HepG2 (cell line): ENCODE data around the gene IFIT1. TPM values are rescaled to one million over a fixed set of nuclear protein-coding genes. Genes with fewer than 3 reads are reported as not detected.
A peak's percentile ranks its signal among the peaks of the same experiment; 100 is the strongest.

Source experiments
- E2F2 ChIP-seq: sonication (generic); formaldehyde crosslinking; IDR thresholded peaks from 2 replicates; pipeline ENCODE4 v1.4.0; 2020; ENCODE audit warnings: missing genetic modification reagents, borderline replicate concordance
- FOXA1 ChIP-seq, 2 experiments: fragments of 450-650 bp in 1 of 2; sonication (generic) in 1 of 2; formaldehyde crosslinking in 1 of 2; IDR thresholded peaks; 2 replicates each; pipeline versions ENCODE4 v1.4.0 to v1.6.1; 2016 to 2020; ENCODE audit warnings: missing genetic modification reagents in 1 of 2
- HNRNPUL1 ChIP-seq: fragments of 200-400 bp; formaldehyde crosslinking; IDR thresholded peaks from 2 replicates; pipeline ENCODE4 v1.6.1; 2017; ENCODE audit warnings: low read depth, mild to moderate bottlenecking, low read length, moderate library complexity
- MBD4 ChIP-seq: IDR thresholded peaks from 2 replicates; pipeline ENCODE4 v1.6.1; 2012; ENCODE audit warnings: low read length, inconsistent platforms, borderline replicate concordance
- MIER2 ChIP-seq: IDR thresholded peaks from 2 replicates; pipeline ENCODE4 v1.6.1; 2016; ENCODE audit warnings: missing biosample characterization, missing genetic modification reagents
- MLXIP ChIP-seq: sonication (generic); formaldehyde crosslinking; IDR thresholded peaks from 2 replicates; pipeline ENCODE4 v1.9.0; 2021; ENCODE audit warnings: missing genetic modification reagents, borderline replicate concordance
- MXI1 ChIP-seq: IDR thresholded peaks from 3 replicates; pipeline ENCODE4 v1.6.1; 2012; ENCODE audit warnings: low read depth, low read length, inconsistent platforms, borderline replicate concordance
- MYC ChIP-seq: sonication (generic); formaldehyde crosslinking; IDR thresholded peaks from 2 replicates; pipeline ENCODE4 v1.9.0; 2021; ENCODE audit warnings: missing genetic modification reagents, borderline replicate concordance
- NCOA5 ChIP-seq: sonication (generic); formaldehyde crosslinking; IDR thresholded peaks from 2 replicates; pipeline ENCODE4 v1.4.0; 2020; ENCODE audit warnings: missing genetic modification reagents
- ZNF282 ChIP-seq: fragments of 450-650 bp; IDR thresholded peaks from 2 replicates; pipeline ENCODE4 v1.6.1; 2018; ENCODE audit not compliant: partially characterized antibody
- ZNF430 ChIP-seq: sonication (generic); formaldehyde crosslinking; IDR thresholded peaks from 2 replicates; pipeline ENCODE4 v1.9.0; 2021; ENCODE audit warnings: mild to moderate bottlenecking, missing genetic modification reagents
- ZNF775 ChIP-seq: sonication (generic); formaldehyde crosslinking; IDR thresholded peaks from 2 replicates; pipeline ENCODE4 v1.4.0; 2020; ENCODE audit warnings: missing genetic modification reagents, mild to moderate bottlenecking, moderate library complexity, borderline replicate concordance
- ZNF792 ChIP-seq: IDR thresholded peaks from 2 replicates; pipeline ENCODE4 v1.6.1; 2016
- ZNF83 ChIP-seq: sonication (generic); formaldehyde crosslinking; IDR thresholded peaks from 2 replicates; pipeline ENCODE4 v1.4.0; 2020; ENCODE audit warnings: missing genetic modification reagents, mild to moderate bottlenecking, borderline replicate concordance
- polyA plus RNA-seq, 8 experiments: library from polyadenylated mRNA; depleted of rRNA in 3 of 8; stranded (reverse) in 7 of 8; unstranded in 1 of 8; fragments of >200 nt; fragmentation: Illumina TruSeq in 4 of 8; extraction: Trizol in 4 of 8; gene quantifications; 2 replicates each; pipeline versions ENCODE4 v1.2.1 to v1.2.3, GENCODE V29; 2011 to 2016; ENCODE audit warnings: low read depth in 4 of 8, missing spikeins in 1 of 8, mixed read lengths in 1 of 8; ENCODE audit not compliant: insufficient read depth in 1 of 8
- total RNA-seq, 5 experiments: library from RNA; depleted of rRNA; stranded (reverse); fragments of >200 nt; fragmentation: Illumina TruSeq; extraction: Trizol; gene quantifications; 2 replicates each; pipeline ENCODE4 v1.2.3, GENCODE V29; 2016; ENCODE audit warnings: low read depth in 1 of 5
- TF ChIP-seq, protein P1 (sequence below): sonication (generic); formaldehyde crosslinking; IDR thresholded peaks from 2 replicates; pipeline ENCODE4 v1.4.0; 2020; ENCODE audit warnings: mild to moderate bottlenecking, missing genetic modification reagents
- TF ChIP-seq, protein P2 (sequence below): sonication (generic); formaldehyde crosslinking; IDR thresholded peaks from 2 replicates; pipeline ENCODE4 v1.4.0; 2020; ENCODE audit warnings: missing genetic modification reagents, borderline replicate concordance
- TF ChIP-seq, protein P3 (sequence below): IDR thresholded peaks from 2 replicates; pipeline ENCODE4 v1.6.1; 2018; ENCODE audit warnings: missing genetic modification reagents

Gene IFIT1
- total and polyA plus RNA-seq, 2 of the 13 experiments (the other 11 are each of a cell fraction or from before 2014, with no cell fraction given): 1.5 to 5.5 TPM

- no peak for TF ChIP-seq MLXIP (CRISPR knock-in tag)
- no peak for TF ChIP-seq HNRNPUL1
- TF ChIP-seq MYC (CRISPR knock-in tag): no peak
- TF ChIP-seq ZNF282: no peak
- no peak for TF ChIP-seq ZNF430 (CRISPR knock-in tag)
- TF ChIP-seq FOXA1 (IDR thresholded peaks at IDR 0.05): peak; percentile 67; the same call in 1 of the 2 replicates
- peak; percentile 90 for TF ChIP-seq FOXA1 (CRISPR knock-in tag; IDR thresholded peaks at IDR 0.05)
- no peak; the same call in 2 of the 3 replicates for TF ChIP-seq MXI1
- TF ChIP-seq, protein P1, sequence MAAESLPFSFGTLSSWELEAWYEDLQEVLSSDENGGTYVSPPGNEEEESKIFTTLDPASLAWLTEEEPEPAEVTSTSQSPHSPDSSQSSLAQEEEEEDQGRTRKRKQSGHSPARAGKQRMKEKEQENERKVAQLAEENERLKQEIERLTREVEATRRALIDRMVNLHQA (CRISPR knock-in tag): no peak
- TF ChIP-seq NCOA5: no peak
- TF ChIP-seq, protein P2, sequence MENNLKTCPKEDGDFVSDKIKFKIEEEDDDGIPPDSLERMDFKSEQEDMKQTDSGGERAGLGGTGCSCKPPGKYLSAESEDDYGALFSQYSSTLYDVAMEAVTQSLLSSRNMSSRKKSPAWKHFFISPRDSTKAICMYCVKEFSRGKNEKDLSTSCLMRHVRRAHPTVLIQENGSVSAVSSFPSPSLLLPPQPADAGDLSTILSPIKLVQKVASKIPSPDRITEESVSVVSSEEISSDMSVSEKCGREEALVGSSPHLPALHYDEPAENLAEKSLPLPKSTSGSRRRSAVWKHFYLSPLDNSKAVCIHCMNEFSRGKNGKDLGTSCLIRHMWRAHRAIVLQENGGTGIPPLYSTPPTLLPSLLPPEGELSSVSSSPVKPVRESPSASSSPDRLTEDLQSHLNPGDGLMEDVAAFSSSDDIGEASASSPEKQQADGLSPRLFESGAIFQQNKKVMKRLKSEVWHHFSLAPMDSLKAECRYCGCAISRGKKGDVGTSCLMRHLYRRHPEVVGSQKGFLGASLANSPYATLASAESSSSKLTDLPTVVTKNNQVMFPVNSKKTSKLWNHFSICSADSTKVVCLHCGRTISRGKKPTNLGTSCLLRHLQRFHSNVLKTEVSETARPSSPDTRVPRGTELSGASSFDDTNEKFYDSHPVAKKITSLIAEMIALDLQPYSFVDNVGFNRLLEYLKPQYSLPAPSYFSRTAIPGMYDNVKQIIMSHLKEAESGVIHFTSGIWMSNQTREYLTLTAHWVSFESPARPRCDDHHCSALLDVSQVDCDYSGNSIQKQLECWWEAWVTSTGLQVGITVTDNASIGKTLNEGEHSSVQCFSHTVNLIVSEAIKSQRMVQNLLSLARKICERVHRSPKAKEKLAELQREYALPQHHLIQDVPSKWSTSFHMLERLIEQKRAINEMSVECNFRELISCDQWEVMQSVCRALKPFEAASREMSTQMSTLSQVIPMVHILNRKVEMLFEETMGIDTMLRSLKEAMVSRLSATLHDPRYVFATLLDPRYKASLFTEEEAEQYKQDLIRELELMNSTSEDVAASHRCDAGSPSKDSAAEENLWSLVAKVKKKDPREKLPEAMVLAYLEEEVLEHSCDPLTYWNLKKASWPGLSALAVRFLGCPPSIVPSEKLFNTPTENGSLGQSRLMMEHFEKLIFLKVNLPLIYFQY: peak; percentile 93; the same call in 1 of the 2 replicates
- TF ChIP-seq MBD4: no peak
- TF ChIP-seq MIER2 (CRISPR knock-in tag): 0 out of 2 replicates have a peak, but pooled peaks have one; percentile 40
- no peak for TF ChIP-seq ZNF83 (CRISPR knock-in tag)
- TF ChIP-seq, protein P3, sequence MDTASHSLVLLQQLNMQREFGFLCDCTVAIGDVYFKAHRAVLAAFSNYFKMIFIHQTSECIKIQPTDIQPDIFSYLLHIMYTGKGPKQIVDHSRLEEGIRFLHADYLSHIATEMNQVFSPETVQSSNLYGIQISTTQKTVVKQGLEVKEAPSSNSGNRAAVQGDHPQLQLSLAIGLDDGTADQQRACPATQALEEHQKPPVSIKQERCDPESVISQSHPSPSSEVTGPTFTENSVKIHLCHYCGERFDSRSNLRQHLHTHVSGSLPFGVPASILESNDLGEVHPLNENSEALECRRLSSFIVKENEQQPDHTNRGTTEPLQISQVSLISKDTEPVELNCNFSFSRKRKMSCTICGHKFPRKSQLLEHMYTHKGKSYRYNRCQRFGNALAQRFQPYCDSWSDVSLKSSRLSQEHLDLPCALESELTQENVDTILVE: peak; percentile 86
- peak; percentile 72; the same call in 1 of the 2 replicates for TF ChIP-seq ZNF792 (CRISPR knock-in tag)
- no peak for TF ChIP-seq ZNF775 (CRISPR knock-in tag)
- no peak for TF ChIP-seq E2F2
These were observed 18.3 kb upstream of the IFIT1 start (continued) for GRCh38 chr10:89373916-89374711.
